GM12874 (cell line): Measurements from ENCODE around the gene FAM47E.

ENCODE experiments used
- CTCF ChIP-seq: IDR thresholded peaks from 2 replicates; pipeline ENCODE4 v1.5.1; 2011; ENCODE audit warnings: low read depth, mild to moderate bottlenecking, control low read depth, low read length, moderate library complexity; ENCODE audit not compliant: insufficient read depth

FAM47E gene

GRCh38 chr4:76325072-76325471 lies 73.6 kb downstream of the FAM47E start:
- TF ChIP-seq CTCF, result no peak

- no peak for TF ChIP-seq CTCF
Observed at GRCh38 chr4:76326515-76326914, 75.0 kb downstream of the FAM47E start.
